Inferior parietal cortex (tissue), 1 donor: Measurements from ENCODE around the gene WAC.
"Not testable (repeated sequence)": the region's sequence is repeated elsewhere in the genome, so short reads cannot be mapped to it uniquely, and the experiment has no call there.

ENCODE experiments used
- DNase-seq: peaks from one replicate; pipeline ENCODE4 v3.0.0-alpha.2; 2016; ENCODE audit errors: extremely low spot score

The WAC gene, protein sequence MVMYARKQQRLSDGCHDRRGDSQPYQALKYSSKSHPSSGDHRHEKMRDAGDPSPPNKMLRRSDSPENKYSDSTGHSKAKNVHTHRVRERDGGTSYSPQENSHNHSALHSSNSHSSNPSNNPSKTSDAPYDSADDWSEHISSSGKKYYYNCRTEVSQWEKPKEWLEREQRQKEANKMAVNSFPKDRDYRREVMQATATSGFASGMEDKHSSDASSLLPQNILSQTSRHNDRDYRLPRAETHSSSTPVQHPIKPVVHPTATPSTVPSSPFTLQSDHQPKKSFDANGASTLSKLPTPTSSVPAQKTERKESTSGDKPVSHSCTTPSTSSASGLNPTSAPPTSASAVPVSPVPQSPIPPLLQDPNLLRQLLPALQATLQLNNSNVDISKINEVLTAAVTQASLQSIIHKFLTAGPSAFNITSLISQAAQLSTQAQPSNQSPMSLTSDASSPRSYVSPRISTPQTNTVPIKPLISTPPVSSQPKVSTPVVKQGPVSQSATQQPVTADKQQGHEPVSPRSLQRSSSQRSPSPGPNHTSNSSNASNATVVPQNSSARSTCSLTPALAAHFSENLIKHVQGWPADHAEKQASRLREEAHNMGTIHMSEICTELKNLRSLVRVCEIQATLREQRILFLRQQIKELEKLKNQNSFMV

GRCh38 chr10:28532337-28533185 is at the start of gene WAC:
WAC (plus strand) TSS chr10:28533118; CDS start chr10:28533580, 462 bp downstream.
- DNase-seq = peak; percentile 94

DNA sequence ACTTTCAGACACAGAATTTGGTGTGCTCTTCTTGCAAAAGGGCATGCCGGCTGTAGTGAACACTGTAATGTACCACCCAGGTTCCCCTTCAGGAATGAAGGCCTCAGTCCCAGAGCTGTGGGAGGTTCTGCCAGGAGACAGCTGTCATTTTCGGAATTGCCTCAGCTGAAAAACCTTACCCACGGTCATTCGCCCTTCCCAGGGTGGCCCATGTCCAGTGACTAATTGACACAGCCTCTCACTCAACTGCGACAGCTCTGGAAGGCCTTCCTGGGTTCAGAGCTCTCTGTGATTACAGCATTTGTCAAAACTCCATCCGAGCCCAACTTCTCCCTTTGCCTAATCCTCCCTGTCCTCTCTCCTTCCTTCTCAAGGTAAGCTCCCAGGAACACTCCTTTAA is 43.7 kb upstream of the WAC start:
- DNase-seq = no peak

- DNase-seq = not testable (repeated sequence)
Observed at GRCh38 chr10:28490256-28490865, 42.6 kb upstream of the WAC start.

DNA sequence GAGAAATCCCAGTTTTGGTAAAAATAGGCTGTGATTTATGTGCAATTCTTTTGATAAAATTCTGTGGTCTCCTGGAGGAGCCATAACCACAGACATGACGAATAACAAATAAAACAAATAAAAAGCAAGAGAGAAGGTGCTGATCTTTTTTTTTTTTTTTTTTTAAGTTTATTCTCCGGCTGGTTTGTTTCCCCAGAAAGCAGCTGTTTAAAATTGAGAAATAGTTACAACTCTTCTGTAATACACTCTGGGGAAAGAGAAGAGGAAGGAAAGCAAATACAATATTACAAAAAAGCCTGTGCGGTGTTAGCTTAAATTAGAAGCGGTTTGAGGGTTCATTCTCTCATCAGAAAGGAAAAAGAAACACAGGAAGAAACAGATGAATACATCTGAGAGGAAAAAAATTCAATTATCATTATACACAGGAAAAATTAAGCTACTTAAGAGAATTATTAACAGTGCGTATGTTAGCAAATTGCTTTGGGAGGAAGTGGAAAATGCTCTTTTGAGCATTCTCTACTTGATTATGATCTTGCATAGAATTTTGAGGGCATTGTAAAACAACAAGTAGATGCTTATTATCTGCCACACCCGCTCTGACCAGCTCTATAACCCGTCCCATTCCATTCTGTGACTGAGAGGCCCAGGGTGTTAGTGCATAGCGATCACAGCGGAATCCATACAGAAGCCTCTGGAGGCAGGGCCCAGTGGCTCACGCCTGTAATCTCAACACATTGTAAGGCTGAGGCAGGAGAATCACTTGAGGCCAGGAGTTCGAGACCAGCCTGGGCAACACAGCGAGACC is 40.6 kb upstream of the WAC start:
- DNase-seq = no peak

GRCh38 chr10:28494420-28494819 is 38.5 kb upstream of the WAC start:
- DNase-seq = no peak

GRCh38 chr10:28495084-28495483 is 37.8 kb upstream of the WAC start:
- no peak for DNase-seq

- DNase-seq = no peak
Observed at GRCh38 chr10:28496017-28496416, 36.9 kb upstream of the WAC start.

- no peak for DNase-seq
Observed at GRCh38 chr10:28496481-28496961, 36.4 kb upstream of the WAC start.

GRCh38 chr10:28497313-28498126 is 35.4 kb upstream of the WAC start:
- no peak for DNase-seq

- not testable (repeated sequence) for DNase-seq
Observed at GRCh38 chr10:28500203-28500602, 32.7 kb upstream of the WAC start.

DNA sequence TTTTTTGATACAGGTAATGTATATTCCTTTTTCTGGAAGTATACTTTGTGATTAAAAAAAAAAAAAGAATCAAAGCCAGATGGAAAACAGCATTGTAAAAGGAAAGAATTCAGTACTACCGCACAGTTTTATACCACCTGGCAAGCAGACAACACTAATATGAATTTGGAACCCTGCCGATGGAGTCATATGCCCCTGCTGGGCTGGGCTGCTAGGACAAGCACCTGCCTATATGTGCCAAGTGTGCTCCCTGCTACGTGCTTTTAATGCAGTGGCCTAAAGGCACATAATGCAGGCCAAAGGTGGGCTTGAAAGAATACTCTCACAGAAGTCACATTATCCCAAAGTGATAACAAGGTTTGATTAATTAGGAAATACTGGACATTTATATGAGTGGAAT is 29.8 kb upstream of the WAC start:
- no peak for DNase-seq

DNA sequence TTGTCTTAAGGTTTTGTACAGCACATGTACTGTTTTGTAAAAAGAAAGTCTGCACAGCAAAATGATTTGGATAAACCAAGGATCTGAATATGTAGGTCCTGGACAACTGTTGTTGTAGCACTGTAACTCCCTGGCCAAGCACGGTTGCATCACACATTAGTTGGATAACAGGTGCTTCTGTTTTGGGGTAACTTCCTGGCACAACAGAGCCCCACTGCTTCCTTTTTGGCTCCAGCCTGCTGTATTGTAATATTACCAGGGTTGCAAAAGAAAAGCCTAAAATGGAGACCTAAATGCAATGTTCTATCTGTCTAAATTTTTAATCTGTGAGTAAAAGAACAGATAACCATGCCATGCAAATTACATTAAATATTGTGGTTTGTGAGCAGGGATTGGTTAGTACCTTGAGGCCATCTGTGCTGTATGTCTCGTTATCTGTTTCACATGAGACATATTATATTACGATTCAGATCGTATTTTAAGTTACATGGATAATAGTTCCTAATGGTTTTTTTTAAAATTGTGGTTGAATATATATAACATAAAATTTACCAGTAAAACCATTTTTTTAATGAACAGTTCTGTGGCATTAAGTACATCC is 27.5 kb upstream of the WAC start:
- DNase-seq = no peak

GRCh38 chr10:28508304-28508925 is 24.5 kb upstream of the WAC start:
- DNase-seq = no peak

DNA sequence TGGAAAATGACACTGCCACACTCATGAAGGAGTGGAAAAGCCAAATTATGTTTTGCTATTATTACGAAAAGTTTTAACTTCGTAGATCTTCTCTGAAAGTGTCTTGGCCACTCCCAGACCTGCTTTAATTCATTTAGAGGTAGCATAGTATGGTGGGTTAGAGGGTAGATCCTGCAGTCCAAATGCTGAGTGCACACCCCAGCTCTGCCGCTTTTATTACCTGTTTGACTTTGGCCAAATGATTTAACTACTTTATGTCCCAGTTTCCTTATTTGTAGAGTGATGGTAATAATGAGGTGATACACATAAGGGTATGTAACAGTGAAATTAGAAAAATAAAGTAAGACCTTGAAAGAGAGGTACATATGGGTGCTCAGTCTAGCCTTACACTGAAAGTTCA is 23.6 kb upstream of the WAC start:
- DNase-seq = no peak

DNA sequence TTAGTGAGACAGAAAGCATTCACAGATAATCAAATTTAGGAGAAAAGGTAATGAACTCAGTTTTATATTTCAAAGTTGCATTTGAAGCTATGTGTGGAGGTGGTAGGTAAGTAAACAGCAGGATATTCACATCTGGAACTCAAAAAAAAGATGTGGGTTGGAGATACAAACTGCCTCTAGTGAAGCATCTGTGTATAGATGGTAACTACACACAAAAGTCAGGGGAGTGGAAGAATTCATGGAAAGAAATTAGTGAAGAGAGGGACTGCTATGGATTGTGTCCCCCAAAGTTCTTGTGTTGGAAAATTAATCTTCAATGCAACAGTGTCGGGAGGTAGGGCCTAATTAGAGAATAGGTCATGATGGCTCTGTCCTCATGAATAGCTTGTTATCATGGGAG is 18.3 kb upstream of the WAC start:
- no peak for DNase-seq

DNA sequence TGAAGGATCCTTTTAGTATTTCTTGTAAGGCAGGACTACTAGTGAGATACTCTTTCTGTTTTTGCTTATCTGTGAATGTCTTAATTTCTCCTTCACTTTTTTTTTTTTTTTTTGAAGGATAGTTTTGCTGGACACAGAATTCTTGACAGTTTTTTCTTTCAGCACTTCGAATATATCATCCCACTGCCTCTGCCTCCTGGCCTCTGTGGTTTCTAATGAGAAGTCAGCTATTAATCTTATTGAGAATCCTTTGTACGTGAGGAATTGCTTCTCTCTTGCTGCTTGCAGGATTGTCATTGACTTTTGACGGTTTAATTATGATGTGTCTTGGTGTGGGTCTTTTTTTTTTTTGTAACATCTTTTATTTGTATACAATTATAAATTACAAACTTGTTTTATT is 12.6 kb upstream of the WAC start:
- DNase-seq = no peak

DNA sequence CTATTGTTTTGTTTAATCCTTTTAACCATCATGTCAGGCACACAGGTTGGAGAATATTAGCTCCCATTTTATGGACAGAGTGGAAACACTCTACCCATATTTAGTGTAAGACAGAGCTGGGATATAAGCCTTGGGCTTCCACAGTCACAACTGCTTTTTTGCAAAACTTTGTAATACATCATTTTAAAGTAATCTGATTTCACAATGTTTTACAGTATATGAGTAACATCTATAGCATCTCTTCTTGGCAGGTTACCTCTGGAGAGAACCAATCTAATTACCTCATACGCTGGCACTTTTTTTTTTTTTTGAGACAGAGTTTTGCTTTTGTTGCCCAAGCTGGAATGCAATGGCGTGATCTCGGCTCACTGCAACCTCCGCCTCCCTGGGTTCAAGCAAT is 12.1 kb upstream of the WAC start:
- DNase-seq = not testable (repeated sequence)

DNA sequence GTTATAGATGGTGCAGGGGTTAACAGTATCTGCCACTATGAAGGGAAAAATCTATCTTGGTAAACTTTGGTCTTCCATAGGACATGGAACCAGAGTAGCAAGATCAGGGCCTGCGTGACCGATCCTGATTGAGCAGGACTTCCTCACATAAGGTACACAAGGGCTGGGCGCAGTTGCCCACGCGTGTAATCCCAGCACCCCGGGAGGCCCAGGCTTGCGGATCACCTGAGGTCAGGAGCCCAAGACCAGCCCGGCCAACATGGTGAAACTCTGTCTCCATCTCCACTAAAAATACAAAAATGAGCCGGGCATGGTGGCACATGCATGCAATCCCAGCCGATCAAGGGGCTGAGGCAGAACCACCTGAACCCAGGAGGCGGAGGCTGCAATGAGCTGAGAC is 11.0 kb upstream of the WAC start:
- not testable (repeated sequence) for DNase-seq

DNA sequence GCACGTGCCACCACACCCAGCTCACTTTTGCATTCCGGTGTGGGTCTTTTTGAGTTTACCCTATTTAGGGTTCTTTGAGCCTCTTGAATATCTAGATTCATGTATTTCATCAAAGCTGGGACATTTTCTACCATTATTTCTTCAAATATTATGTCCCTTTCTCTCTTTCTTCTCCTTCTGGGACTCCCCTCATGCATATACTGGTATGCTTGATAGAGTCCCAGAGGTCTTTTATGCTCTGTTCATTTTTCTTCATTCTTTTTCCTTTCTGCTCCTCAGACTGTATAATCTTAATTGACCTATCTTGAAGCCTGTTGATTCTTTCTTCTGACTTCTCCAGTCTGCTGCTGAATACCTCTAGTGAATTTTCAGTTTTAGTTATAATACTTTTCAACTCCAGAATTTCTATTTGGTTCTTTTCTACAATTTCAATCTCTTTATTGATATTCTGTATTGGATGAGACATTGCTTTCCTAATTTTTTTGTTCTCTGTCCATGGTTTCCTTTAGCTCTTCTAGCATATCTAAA is 9.1 kb upstream of the WAC start:
- no peak for DNase-seq
